ENCODE data around the gene MZT1. TPM values are rescaled to one million over a fixed set of nuclear protein-coding genes. Genes with fewer than 3 reads are reported as not detected.

The MZT1 gene
- total and polyA plus RNA-seq, 2 donors (not counting 3 experiments of a cell fraction or from before 2014, with no cell fraction given): 6.3 to 19.4 TPM

GRCh38 chr13:72740015-72740414 is 12.6 kb upstream of the MZT1 start:
- no TSS peak for BruUV-seq (replicated peaks)
- TF ChIP-seq GATA2 (IDR thresholded peaks at IDR 0.05; ENCODE audit: insufficient read depth, insufficient read length, low read depth, low read length) (no peak), MYC (IDR thresholded peaks at IDR 0.05; ENCODE audit: low read depth, low read length) (no peak), EZH2 (IDR thresholded peaks at IDR 0.05; ENCODE audit: borderline replicate concordance, low read depth, low read length, severe bottlenecking) (no peak), CTCF (IDR thresholded peaks at IDR 0.05; ENCODE audit: extremely low read depth in 1 of 2, insufficient read depth in 1 of 2, low read depth in 1 of 2, low read length in 2 of 2) (no peak), POLR2A (IDR thresholded peaks at IDR 0.05; ENCODE audit: low read depth, low read length) (no peak), MAX (IDR thresholded peaks at IDR 0.05; ENCODE audit: insufficient read depth, insufficient read length) (no peak), POLR2AphosphoS5 (IDR thresholded peaks at IDR 0.05; ENCODE audit: insufficient read depth, low read depth, low read length) (no peak), FOS (IDR thresholded peaks at IDR 0.05; ENCODE audit: borderline replicate concordance, insufficient read depth, low read length) (no peak), JUN (IDR thresholded peaks at IDR 0.05; ENCODE audit: borderline replicate concordance, insufficient read depth, insufficient read length, low read depth) (no peak)

More at GRCh38 chr13:72740015-72740414, 12.6 kb upstream of the MZT1 start:
- Histone ChIP-seq H3K27me3 (ENCODE audit: control insufficient read depth in 2 of 2, insufficient read depth in 2 of 2, low read length in 2 of 2) (no peaks in the 10 kb centered on the region), H4K20me1 (replicated peaks; ENCODE audit: control insufficient read depth, extremely low read depth, insufficient read depth, low read length) (no peaks in the 10 kb centered on the region), H3K4me1 (ENCODE audit: control insufficient read depth, extremely low read depth, insufficient read depth, low read length) (no peaks in the 10 kb centered on the region), H3K27ac (ENCODE audit: insufficient read depth, low read depth, low read length) (no peak overlapping the region), H2AFZ (ENCODE audit: low read depth, low read length) (no peak overlapping the region), H3K9me3 (replicated peaks; ENCODE audit: control insufficient read depth, insufficient read depth, low read length) (no peaks in the 10 kb centered on the region), H3K36me3 (ENCODE audit: control insufficient read depth in 2 of 2, extremely low read depth in 1 of 2, insufficient read depth in 2 of 2, low read length in 2 of 2) (peaks cover 0 to 13% of the 10 kb centered on the region in 2 experiments), H3K79me2 (ENCODE audit: control insufficient read depth, insufficient read depth, low read length) (peaks cover 26% of the 10 kb centered on the region), H3K9me1 (replicated peaks; ENCODE audit: control insufficient read depth, extremely low read depth, insufficient read depth, low read length) (no peaks in the 10 kb centered on the region), H3K4me3 (replicated peaks in 1 of 3; ENCODE audit: insufficient read depth in 1 of 3, low read depth in 1 of 3, low read length in 3 of 3) (no peak overlapping the region), H3K4me2 (ENCODE audit: insufficient read depth, low read length) (no peak overlapping the region), H3K9ac (replicated peaks; ENCODE audit: extremely low read depth, insufficient read depth, low read length) (no peak overlapping the region)
- CTCF ChIA-PET: no interaction called here
- intact Hi-C loops (cut with micrococcal nuclease) (no loop called here), dilution Hi-C loops (cut with MboI; ENCODE audit: extremely low pct_ligation_motif_present, low sequenced_read_pairs) (no loop called here)
- POLR2A ChIA-PET: no interaction called here
- DNase-seq (ENCODE audit: low read depth, low spot score) (no peak), FAIRE-seq (no peak)

All from endothelial cell of umbilical vein (primary cell).